H4 (cell line): ENCODE data around the gene PLXNB1. TPM values are rescaled to one million over a fixed set of nuclear protein-coding genes. Genes with fewer than 3 reads are reported as not detected.
A peak's percentile ranks its signal among the peaks of the same experiment; 100 is the strongest.
"Not testable (repeated sequence)": the region's sequence is repeated elsewhere in the genome, so short reads cannot be mapped to it uniquely, and the experiment has no call there.

Experiments
- DNase-seq: peaks from one replicate; pipeline ENCODE4 v3.0.0-alpha.2; 2015; ENCODE audit warnings: low spot score
- total RNA-seq: library from RNA; depleted of rRNA; stranded (reverse); fragments of >200 nt; shearing (Covaris generic); gene quantifications from 2 replicates; pipeline ENCODE4 v1.2.3, GENCODE V29; 2014

Gene PLXNB1
- total RNA-seq, 1 experiment from 2014 or later: 4.3 TPM

- no peak for DNase-seq
Measured at GRCh38 chr3:48463703-48464102, 33.8 kb upstream of the PLXNB1 start.

GRCh38 chr3:48461767-48462166 is 31.9 kb upstream of the PLXNB1 start:
- not testable (repeated sequence) for DNase-seq

- no peak for DNase-seq
Measured at GRCh38 chr3:48460517-48460902, 30.6 kb upstream of the PLXNB1 start.

- no peak for DNase-seq
Measured at GRCh38 chr3:48459773-48460516, 30.1 kb upstream of the PLXNB1 start.

- no peak for DNase-seq
Measured at GRCh38 chr3:48459331-48459730, 29.4 kb upstream of the PLXNB1 start.

GRCh38 chr3:48456456-48456855 is 26.6 kb upstream of the PLXNB1 start:
- no peak for DNase-seq

- DNase-seq: no peak
Measured at GRCh38 chr3:48451270-48451669, 21.4 kb upstream of the PLXNB1 start.

- peak; percentile 63 for DNase-seq
Measured at GRCh38 chr3:48446425-48447193, 16.7 kb upstream of the PLXNB1 start, which contains the start of gene ATRIP. ATRIP (plus strand) TSS chr3:48446737; CDS start chr3:48446846, 109 bp downstream.

- no peak for DNase-seq
Measured at GRCh38 chr3:48446043-48446424, 16.1 kb upstream of the PLXNB1 start.

GRCh38 chr3:48445277-48445882 is 15.5 kb upstream of the PLXNB1 start:
- no peak for DNase-seq

GRCh38 chr3:48441940-48442339 is 12.1 kb upstream of the PLXNB1 start:
- DNase-seq: no peak

GRCh38 chr3:48440590-48440958 is 10.7 kb upstream of the PLXNB1 start:
- no peak for DNase-seq

- DNase-seq: peak; percentile 93
Measured at GRCh38 chr3:48439820-48440589, 10.1 kb upstream of the PLXNB1 start, which contains the start of the genes CCDC51 and TMA7. CCDC51 (minus strand) TSS chr3:48440119; CDS start chr3:48435128, 4,991 bp downstream. TMA7 (plus strand) TSS chr3:48440257; CDS start chr3:48440297, 40 bp downstream.

- no peak for DNase-seq
Measured at GRCh38 chr3:48437812-48438211, 7.9 kb upstream of the PLXNB1 start.

- no peak for DNase-seq
Measured at GRCh38 chr3:48436855-48437254, 7.0 kb upstream of the PLXNB1 start.

GRCh38 chr3:48436477-48436787 is 6.5 kb upstream of the PLXNB1 start:
- no peak for DNase-seq

GRCh38 chr3:48435774-48436476 is 6.0 kb upstream of the PLXNB1 start:
- peak; percentile 65 for DNase-seq

GRCh38 chr3:48435223-48435595 is 5.3 kb upstream of the PLXNB1 start:
- DNase-seq: no peak

- no peak for DNase-seq
Measured at GRCh38 chr3:48434591-48435222, 4.8 kb upstream of the PLXNB1 start.

GRCh38 chr3:48433472-48434118 is 3.7 kb upstream of the PLXNB1 start:
- no peak for DNase-seq
